GM13976 (cell line): ENCODE data around the gene ALK.

Experiments
- DNase-seq: peaks from one replicate; pipeline ENCODE4 v3.0.0; 2012; ENCODE audit warnings: low spot score
- in situ Hi-C: fragments of 300-500 bp; cut with MboI; formaldehyde crosslinking; loops from one replicate; pipeline ENCODE4 v1.12.0; 2022; ENCODE audit warnings: low sequenced_read_pairs, mixed read lengths, inconsistent platforms; ENCODE audit not compliant: unreplicated experiment
- TF ChIP-seq, protein P1 (sequence below): IDR thresholded peaks from 2 replicates; pipeline ENCODE4 v1.5.1; 2012; ENCODE audit warnings: borderline replicate concordance, mild to moderate bottlenecking; ENCODE audit not compliant: insufficient read depth; ENCODE audit errors: extremely low read depth, missing control alignments, control extremely low read depth

The ALK gene

GRCh38 chr2:29360016-29360784 lies 561.2 kb downstream of the ALK start:
- TF ChIP-seq, protein P1, sequence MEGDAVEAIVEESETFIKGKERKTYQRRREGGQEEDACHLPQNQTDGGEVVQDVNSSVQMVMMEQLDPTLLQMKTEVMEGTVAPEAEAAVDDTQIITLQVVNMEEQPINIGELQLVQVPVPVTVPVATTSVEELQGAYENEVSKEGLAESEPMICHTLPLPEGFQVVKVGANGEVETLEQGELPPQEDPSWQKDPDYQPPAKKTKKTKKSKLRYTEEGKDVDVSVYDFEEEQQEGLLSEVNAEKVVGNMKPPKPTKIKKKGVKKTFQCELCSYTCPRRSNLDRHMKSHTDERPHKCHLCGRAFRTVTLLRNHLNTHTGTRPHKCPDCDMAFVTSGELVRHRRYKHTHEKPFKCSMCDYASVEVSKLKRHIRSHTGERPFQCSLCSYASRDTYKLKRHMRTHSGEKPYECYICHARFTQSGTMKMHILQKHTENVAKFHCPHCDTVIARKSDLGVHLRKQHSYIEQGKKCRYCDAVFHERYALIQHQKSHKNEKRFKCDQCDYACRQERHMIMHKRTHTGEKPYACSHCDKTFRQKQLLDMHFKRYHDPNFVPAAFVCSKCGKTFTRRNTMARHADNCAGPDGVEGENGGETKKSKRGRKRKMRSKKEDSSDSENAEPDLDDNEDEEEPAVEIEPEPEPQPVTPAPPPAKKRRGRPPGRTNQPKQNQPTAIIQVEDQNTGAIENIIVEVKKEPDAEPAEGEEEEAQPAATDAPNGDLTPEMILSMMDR: no peak
- DNase-seq: no peak
- in situ Hi-C loops: no loop called here

- in situ Hi-C loops: no loop called here
- DNase-seq: no peak
- TF ChIP-seq, protein P1: no peak
Observed at GRCh38 chr2:29353403-29353991, 567.9 kb downstream of the ALK start.

- TF ChIP-seq, protein P1: no peak
Observed at GRCh38 chr2:29351916-29352591, 569.3 kb downstream of the ALK start.

DNA sequence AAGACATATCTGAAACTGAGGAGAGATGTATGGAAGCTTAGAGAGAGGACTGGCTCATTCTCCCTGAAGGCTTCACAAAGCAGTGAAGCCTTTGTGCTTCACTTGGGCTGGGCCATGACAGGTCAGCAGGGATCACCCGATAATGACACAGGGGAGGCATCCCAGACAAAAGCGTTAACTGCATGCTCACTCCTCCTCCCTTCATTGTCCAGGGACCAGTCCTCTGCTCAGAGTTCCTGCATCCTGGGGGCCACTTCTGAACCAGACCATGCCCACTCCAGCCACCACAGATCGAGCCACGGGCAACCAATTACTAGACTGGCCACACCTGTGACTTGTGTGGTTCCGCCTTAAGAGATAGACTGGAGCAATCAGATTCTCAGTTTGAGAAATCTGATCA lies 570.1 kb downstream of the ALK start:
- no peak for DNase-seq
- TF ChIP-seq, protein P1: no peak
- in situ Hi-C loops: no loop called here

More at GRCh38 chr2:29351916-29352591, 569.3 kb downstream of the ALK start:
- DNase-seq: no peak
- in situ Hi-C loops: no loop called here

GRCh38 chr2:29349316-29350030 lies 571.9 kb downstream of the ALK start:
- TF ChIP-seq, protein P1: no peak
- no peak for DNase-seq
- in situ Hi-C loops: no loop called here

DNA sequence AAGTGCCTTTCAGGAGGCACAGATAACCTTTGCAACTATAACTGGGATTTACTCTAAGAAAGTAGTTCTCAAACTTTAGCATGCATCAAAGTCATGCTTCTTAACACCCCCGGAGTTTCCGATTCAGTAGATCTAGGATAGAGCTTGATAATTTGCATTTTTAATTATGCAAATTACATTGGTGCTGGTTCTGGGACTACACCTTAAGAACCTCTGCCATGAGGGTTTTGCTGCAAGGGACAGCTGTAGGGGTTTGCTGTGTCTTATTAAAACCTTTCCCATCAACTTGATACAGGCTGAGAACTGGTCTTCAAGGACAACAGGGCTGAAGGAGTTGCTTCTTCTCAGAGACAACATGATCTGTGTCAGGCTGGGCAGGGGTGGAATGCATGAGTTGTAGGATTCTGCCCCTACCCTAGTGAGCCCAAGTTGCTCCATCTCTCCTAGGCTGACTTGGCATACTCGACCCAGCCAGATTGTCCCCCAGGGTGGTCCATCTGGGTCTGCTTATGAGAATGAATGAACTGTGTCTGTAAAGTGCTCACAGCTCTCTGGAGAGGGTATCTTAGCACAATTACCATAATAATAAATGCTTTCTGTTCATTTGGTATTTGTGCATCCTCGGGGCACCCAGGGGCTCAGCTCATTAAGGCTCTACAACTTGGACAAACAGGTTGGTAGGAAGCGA lies 573.5 kb downstream of the ALK start:
- DNase-seq: no peak
- in situ Hi-C loops: no loop called here
- TF ChIP-seq, protein P1: no peak
